Subcutaneous abdominal adipose tissue (tissue), 5 donors: Measurements from ENCODE around the gene SELENOO.

Experiments
- H3K27ac ChIP-seq: one replicate; pipeline ENCODE4 v1.7.0; 2013; ENCODE audit warnings: low read depth, mild to moderate bottlenecking, inconsistent platforms, low read length, moderate library complexity
- H3K27me3 ChIP-seq, 5 donors: one replicate each; pipeline ENCODE4 v1.7.0; 2013; ENCODE audit warnings: low read length in 5 of 5, inconsistent platforms in 1 of 5; ENCODE audit not compliant: control insufficient read depth in 5 of 5, insufficient read depth in 4 of 5
- H3K36me3 ChIP-seq, 5 donors: one replicate each; pipeline ENCODE4 v1.7.0; 2013; ENCODE audit warnings: low read length in 5 of 5; ENCODE audit not compliant: control insufficient read depth in 5 of 5, insufficient read depth in 5 of 5
- H3K4me1 ChIP-seq, 5 donors: one replicate each; pipeline ENCODE4 v1.7.0; 2013; ENCODE audit warnings: low read length in 5 of 5, mild to moderate bottlenecking in 3 of 5, moderate library complexity in 1 of 5; ENCODE audit not compliant: control insufficient read depth in 5 of 5, insufficient read depth in 5 of 5
- H3K4me3 ChIP-seq, 5 donors: one replicate each; pipeline ENCODE4 v1.7.0; 2013; ENCODE audit warnings: low read length in 5 of 5, low read depth in 1 of 5
- H3K9ac ChIP-seq, 5 donors: one replicate each; pipeline ENCODE4 v1.7.0; 2013; ENCODE audit warnings: low read length in 5 of 5, mild to moderate bottlenecking in 4 of 5, moderate library complexity in 3 of 5
- H3K9me3 ChIP-seq, 5 donors: one replicate each; pipeline ENCODE4 v1.7.0; 2013; ENCODE audit warnings: low read length in 5 of 5; ENCODE audit not compliant: control insufficient read depth in 5 of 5
- donor health status: healthy.
- donor health status: healthy.
- donor health status: healthy.
- donor health status: healthy.
- donor health status: healthy.

SELENOO gene

GRCh38 chr22:50200461-50201190 is at the start of gene SELENOO:
Gene SELENOO, plus strand, starts transcription at chr22:50201011. Its CDS starts 26 bp downstream, at chr22:50201037.
- peaks cover 6 to 29% (median 17%) of the 10 kb centered on the region in 5 donors for H3K36me3 ChIP-seq
- H3K4me1 ChIP-seq = peaks cover 0 to 39% (median 31%) of the 10 kb centered on the region in 5 donors

GRCh38 chr22:50151571-50152537 is 49.0 kb upstream of the SELENOO start:
- no peak overlapping the region for H3K27ac ChIP-seq
- H3K4me3 ChIP-seq = peak overlapping the region in 3 of 5 donors; percentile 8 to 46 (median 31)
- no peak overlapping the region for H3K9ac ChIP-seq
- no peaks in the 10 kb centered on the region for H3K36me3 ChIP-seq
- H3K4me1 ChIP-seq = peaks cover 0 to 15% (median 14%) of the 10 kb centered on the region in 5 donors
- H3K27me3 ChIP-seq = no peaks in the 10 kb centered on the region
- H3K9me3 ChIP-seq = no peaks in the 10 kb centered on the region

More at GRCh38 chr22:50200461-50201190, at the start of gene SELENOO:
- Histone ChIP-seq H3K9me3 (no peaks in the 10 kb centered on the region), H3K27ac (no peak within 1 kb of the TSS), H3K4me3 (peak within 1 kb of the TSS in 4 of 5 donors; percentile 68 to 80 (median 75)), H3K9ac (peak within 1 kb of the TSS in 4 of 5 donors; percentile 78 to 87 (median 82)), H3K27me3 (no peaks in the 10 kb centered on the region)

GRCh38 chr22:50153056-50153755 is 47.6 kb upstream of the SELENOO start:
- no peaks in the 10 kb centered on the region for H3K9me3 ChIP-seq
- H3K4me3 ChIP-seq = no peak overlapping the region
- H3K27ac ChIP-seq = no peak overlapping the region
- no peak overlapping the region for H3K9ac ChIP-seq
- peaks cover 0 to 6% (median 0%) of the 10 kb centered on the region in 5 donors for H3K27me3 ChIP-seq
- H3K4me1 ChIP-seq = peaks cover 0 to 14% (median 13%) of the 10 kb centered on the region in 5 donors
- H3K36me3 ChIP-seq = no peaks in the 10 kb centered on the region

- Histone ChIP-seq H3K4me3 (no peak overlapping the region), H3K9me3 (no peaks in the 10 kb centered on the region), H3K27ac (no peak overlapping the region), H3K9ac (no peak overlapping the region), H3K4me1 (peaks cover 0 to 14% (median 13%) of the 10 kb centered on the region in 5 donors), H3K36me3 (no peaks in the 10 kb centered on the region), H3K27me3 (peaks cover 0 to 7% (median 0%) of the 10 kb centered on the region in 5 donors)
Measured at GRCh38 chr22:50153756-50154140, 47.1 kb upstream of the SELENOO start.

- no peak overlapping the region for H3K4me3 ChIP-seq
- peaks cover 0 to 12% (median 5%) of the 10 kb centered on the region in 5 donors for H3K27me3 ChIP-seq
- no peaks in the 10 kb centered on the region for H3K4me1 ChIP-seq
- H3K36me3 ChIP-seq = no peaks in the 10 kb centered on the region
- H3K27ac ChIP-seq = no peak overlapping the region
- H3K9ac ChIP-seq = no peak overlapping the region
- H3K9me3 ChIP-seq = no peaks in the 10 kb centered on the region
Measured at GRCh38 chr22:50157709-50158375, 43.0 kb upstream of the SELENOO start.

- no peaks in the 10 kb centered on the region for H3K36me3 ChIP-seq
- no peak overlapping the region for H3K4me3 ChIP-seq
Measured at GRCh38 chr22:50160947-50161346, 39.9 kb upstream of the SELENOO start.

GRCh38 chr22:50161508-50162390 is 39.1 kb upstream of the SELENOO start:
- H3K9me3 ChIP-seq = no peaks in the 10 kb centered on the region
- no peaks in the 10 kb centered on the region for H3K36me3 ChIP-seq
- no peak overlapping the region for H3K27ac ChIP-seq
- no peak overlapping the region for H3K4me3 ChIP-seq
- peaks cover 0 to 20% (median 5%) of the 10 kb centered on the region in 5 donors for H3K27me3 ChIP-seq
- H3K9ac ChIP-seq = no peak overlapping the region
- H3K4me1 ChIP-seq = no peaks in the 10 kb centered on the region

More at GRCh38 chr22:50160947-50161346, 39.9 kb upstream of the SELENOO start:
- Histone ChIP-seq H3K9ac (no peak overlapping the region), H3K27me3 (peaks cover 0 to 20% (median 5%) of the 10 kb centered on the region in 5 donors), H3K9me3 (no peaks in the 10 kb centered on the region), H3K27ac (no peak overlapping the region), H3K4me1 (no peaks in the 10 kb centered on the region)

GRCh38 chr22:50162391-50162956 is 38.3 kb upstream of the SELENOO start:
- H3K36me3 ChIP-seq = no peaks in the 10 kb centered on the region
- peaks cover 0 to 20% (median 5%) of the 10 kb centered on the region in 5 donors for H3K27me3 ChIP-seq
- H3K9me3 ChIP-seq = no peaks in the 10 kb centered on the region
- H3K27ac ChIP-seq = no peak overlapping the region
- no peaks in the 10 kb centered on the region for H3K4me1 ChIP-seq
- no peak overlapping the region for H3K4me3 ChIP-seq
- H3K9ac ChIP-seq = no peak overlapping the region
